Measurements from ENCODE around the gene IPO11.
"Not testable (repeated sequence)": the region's sequence is repeated elsewhere in the genome, so short reads cannot be mapped to it uniquely, and the experiment has no call there.

IPO11 gene

GRCh38 chr5:62607615-62608014 is 195.1 kb downstream of the IPO11 start:
- no peak for DNase-seq

GRCh38 chr5:62608529-62609511 is 196.3 kb downstream of the IPO11 start:
- DNase-seq = no peak

DNA sequence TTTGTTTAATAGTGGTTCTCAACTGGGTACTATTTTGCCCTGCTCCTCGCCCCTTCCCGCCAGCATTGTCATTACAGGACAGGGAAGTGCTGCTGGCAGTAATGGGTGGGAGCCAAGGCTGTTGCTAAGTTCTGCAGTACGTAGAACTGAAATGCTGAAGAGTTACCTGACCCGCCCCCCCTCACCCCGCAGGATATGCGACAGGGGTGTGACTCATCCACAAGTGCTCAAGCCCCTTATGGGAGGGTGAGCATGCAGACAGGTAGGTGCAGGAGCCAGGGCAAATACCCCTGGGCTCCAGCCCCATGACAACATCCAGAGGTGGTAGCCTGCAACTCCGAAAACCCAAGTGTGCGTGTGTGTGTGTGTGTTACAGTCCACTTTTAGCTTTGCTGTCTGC is 201.8 kb downstream of the IPO11 start:
- DNase-seq = no peak

DNA sequence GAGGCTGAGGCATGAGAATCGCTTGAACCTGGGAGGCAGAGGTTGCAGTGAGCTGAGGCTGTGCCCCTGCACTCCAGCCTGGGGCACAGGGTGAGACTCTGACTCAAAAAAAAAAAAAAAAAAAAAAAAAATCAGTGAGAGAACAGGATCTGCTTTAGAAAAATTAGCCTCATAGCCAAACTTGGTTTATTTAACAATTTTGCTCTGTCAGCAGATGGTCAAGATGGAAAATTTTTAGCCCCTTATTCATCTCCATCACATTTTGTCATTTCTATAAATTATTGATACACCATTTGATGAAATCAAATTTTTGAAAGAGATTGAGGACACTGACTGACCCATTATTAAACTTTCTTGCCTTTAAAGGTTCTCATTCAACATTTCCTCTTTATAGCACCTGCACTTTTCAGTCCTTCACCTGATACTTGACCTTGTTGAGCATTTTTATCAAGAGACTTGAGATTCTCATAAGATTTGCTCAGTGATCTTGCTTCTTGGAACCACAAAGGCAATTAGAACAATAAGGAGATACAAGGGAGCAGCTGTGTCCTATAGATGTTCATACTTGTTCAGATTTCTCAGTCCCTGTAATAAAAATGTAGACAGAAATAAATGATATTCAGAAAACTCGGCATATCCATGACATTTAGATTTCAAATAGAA is 204.2 kb downstream of the IPO11 start:
- no peak for DNase-seq

- DNase-seq = no peak
These were observed 205.4 kb downstream of the IPO11 start for GRCh38 chr5:62617943-62618342.

- no peak for DNase-seq
These were observed 208.2 kb downstream of the IPO11 start for GRCh38 chr5:62620761-62621160.

- no peak for DNase-seq
These were observed 208.7 kb downstream of the IPO11 start for GRCh38 chr5:62621280-62621679.

DNA sequence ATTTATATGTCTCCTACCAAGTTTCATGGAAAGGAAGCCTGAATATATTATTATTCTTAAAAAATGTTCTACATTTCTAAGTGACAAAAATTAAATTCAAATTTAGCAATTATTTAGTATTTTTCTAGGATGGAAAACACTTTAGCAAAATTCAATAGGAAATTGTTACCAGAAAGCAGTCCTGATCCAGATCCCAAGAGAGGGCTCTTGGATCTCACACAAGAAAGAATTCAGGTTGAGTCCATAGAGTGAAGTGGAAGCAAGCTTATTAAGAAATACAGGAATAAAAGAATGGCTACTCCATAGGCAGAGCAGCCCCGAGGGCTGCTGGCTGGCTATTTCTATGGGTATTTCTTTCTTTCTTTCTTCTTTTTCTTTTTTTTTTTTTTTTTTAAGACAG is 210.7 kb downstream of the IPO11 start:
- DNase-seq = no peak

GRCh38 chr5:62624436-62624835 is 211.9 kb downstream of the IPO11 start:
- not testable (repeated sequence) for DNase-seq

DNA sequence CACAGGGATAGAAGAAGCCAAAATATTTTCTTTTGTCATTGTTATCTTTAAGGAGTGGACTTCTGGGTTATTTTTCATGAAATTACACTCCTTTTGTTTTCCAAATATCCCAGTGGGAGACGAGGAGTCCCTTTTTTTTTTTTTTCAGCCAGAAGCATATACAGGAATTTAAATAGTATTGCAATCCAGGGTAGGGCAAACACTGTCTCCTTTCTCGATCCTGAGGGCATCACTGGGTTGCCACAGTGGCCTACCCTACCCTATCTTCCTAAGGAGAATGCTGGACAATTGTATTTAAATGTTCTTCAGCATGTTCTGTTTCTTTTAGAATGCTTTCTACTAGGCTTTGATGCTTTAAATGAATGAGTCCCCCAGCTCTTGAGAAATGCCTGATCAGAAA is 214.0 kb downstream of the IPO11 start:
- no peak for DNase-seq

- DNase-seq = no peak
These were observed 214.6 kb downstream of the IPO11 start for GRCh38 chr5:62627121-62627520.

- no peak for DNase-seq
These were observed 215.3 kb downstream of the IPO11 start for GRCh38 chr5:62627901-62628300.

- no peak for DNase-seq
These were observed 219.5 kb downstream of the IPO11 start for GRCh38 chr5:62631909-62632580.

DNA sequence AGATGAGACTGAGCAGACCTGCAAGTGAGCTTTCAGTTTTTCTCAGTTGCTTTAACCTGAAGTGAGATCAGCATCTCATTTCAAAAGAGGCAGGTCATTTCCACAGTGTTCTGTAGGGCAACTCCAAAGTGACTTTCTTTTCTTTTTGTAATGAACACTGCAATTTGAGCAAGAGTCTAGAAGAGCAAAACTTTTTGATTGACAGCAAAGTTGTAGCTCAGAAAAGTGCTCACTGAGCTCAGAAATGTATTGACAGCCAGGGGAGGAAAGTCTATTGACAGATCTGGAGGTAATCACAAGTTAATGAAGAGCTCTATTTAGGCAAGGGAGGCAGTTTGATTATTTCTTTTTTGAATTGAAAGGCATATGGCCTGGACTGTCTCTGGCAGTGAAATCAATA is 220.7 kb downstream of the IPO11 start:
- no peak for DNase-seq

DNA sequence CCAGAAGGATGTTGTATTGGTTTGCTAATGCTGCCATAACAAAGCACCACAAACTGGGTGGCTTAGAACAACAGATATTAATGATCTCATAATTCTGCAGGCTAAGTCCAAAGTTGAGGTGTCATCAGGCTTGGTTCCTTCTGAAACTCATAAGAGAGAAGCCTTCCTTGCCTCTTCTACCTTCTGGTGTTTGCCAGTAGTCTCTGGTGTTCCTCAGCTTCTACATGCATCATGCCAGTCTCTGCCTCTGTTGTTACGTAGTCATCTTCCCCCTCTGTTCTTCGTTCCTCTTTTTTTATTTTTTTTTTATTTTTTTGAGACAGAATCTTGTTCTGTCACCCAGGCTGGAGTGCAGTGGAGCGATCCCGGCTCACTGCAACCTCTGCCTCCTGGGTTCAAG is 227.9 kb downstream of the IPO11 start:
- no peak for DNase-seq

DNA sequence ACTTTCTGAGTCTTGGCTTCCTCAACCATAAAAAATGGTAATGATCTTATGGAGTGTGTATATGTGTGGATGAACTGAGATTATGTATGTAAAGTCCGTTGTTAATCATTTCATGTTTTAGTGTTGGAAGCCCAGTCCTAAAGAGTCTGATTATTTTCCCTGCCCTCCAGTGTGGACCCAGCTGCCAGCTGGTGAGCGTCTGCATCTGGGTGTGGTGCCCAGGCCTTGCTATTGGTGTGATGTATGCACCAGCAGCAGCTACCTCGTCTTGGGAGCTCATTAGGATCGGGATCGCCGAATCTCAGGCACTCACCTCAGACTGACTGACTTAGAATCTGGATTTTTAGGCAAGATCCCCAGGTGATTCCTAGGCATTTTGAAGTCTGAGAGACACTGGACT is 229.9 kb downstream of the IPO11 start:
- DNase-seq = no peak

GRCh38 chr5:62643556-62644451 is 231.2 kb downstream of the IPO11 start:
- DNase-seq = no peak

GRCh38 chr5:62645223-62645622 is 232.7 kb downstream of the IPO11 start:
- no peak for DNase-seq

GRCh38 chr5:62647241-62647640 is 234.7 kb downstream of the IPO11 start:
- no peak for DNase-seq

GRCh38 chr5:62649025-62649424 is 236.5 kb downstream of the IPO11 start:
- DNase-seq = no peak

GRCh38 chr5:62649476-62650113 is 237.0 kb downstream of the IPO11 start:
- no peak for DNase-seq

GRCh38 chr5:62650197-62650596 is 237.6 kb downstream of the IPO11 start:
- no peak for DNase-seq

All from NCI-H526 treated with DMSO at 0.1 percent for 48 hours (cell line).